HG03103 (cell line): Measurements from ENCODE around the gene SLC18A3.

Experiments
- ATAC-seq: cut with Tn5 transposase; IDR thresholded peaks from one replicate; pipeline ENCODE4 v1.9.1; 2021; ENCODE audit warnings: low read depth; ENCODE audit not compliant: unreplicated experiment

Gene SLC18A3

DNA sequence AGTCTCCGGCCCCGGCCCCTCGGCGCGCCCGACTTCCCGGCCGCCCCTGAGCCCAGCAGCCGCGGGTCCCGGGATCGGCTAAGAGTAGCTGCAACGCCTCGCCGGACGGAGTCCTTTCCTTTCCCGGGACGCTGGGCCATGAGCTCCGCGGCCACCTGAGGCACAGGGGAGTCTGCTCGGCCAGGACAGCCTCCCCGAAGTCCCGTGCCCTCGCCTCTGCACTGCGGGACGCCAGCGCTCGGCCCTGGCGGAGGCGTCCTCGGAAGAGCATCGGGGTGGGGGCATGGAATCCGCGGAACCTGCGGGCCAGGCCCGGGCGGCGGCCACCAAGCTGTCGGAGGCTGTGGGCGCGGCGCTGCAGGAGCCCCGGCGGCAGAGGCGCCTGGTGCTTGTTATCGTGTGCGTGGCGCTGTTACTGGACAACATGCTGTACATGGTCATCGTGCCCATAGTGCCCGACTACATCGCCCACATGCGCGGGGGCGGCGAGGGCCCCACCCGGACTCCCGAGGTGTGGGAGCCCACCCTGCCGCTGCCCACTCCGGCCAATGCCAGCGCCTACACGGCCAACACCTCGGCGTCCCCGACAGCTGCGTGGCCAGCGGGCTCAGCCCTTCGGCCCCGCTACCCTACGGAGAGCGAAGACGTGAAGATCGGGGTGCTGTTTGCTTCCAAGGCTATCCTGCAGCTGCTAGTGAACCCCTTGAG, 502 bp downstream of the SLC18A3 start:
- no peak for ATAC-seq

DNA sequence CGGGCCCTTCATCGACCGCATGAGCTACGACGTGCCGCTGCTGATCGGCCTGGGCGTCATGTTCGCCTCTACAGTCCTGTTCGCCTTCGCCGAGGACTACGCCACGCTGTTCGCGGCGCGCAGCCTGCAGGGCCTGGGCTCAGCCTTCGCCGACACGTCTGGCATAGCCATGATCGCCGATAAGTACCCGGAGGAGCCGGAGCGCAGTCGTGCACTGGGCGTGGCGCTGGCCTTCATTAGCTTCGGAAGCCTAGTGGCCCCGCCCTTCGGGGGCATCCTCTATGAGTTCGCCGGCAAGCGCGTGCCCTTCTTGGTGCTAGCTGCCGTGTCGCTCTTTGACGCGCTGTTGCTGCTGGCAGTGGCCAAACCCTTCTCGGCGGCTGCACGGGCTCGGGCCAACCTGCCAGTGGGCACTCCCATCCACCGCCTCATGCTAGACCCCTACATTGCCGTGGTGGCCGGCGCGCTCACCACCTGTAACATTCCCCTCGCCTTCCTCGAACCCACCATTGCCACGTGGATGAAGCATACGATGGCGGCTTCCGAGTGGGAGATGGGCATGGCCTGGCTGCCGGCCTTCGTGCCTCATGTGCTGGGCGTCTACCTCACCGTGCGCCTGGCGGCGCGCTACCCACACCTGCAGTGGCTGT, 1.2 kb downstream of the SLC18A3 start:
- ATAC-seq: no peak

DNA sequence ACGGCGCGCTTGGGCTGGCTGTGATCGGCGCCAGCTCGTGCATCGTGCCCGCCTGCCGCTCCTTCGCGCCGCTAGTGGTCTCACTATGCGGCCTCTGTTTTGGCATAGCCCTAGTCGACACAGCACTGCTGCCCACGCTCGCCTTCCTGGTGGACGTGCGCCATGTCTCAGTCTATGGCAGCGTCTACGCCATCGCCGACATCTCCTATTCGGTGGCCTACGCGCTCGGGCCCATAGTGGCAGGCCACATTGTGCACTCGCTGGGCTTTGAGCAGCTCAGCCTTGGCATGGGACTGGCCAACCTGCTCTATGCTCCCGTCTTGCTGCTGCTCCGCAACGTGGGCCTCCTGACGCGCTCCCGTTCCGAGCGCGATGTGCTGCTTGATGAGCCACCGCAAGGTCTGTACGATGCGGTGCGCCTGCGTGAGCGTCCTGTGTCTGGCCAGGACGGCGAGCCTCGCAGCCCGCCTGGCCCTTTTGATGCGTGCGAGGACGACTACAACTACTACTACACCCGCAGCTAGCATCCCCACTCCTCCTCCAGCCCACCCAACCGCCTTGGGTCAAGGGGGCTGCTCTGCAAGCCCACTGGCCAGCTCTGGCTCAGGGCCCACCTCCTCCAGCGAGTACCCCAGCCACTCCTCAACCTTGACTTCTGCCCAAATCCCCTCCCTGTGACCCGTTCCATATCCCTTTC, 1.9 kb downstream of the SLC18A3 start:
- no peak for ATAC-seq

DNA sequence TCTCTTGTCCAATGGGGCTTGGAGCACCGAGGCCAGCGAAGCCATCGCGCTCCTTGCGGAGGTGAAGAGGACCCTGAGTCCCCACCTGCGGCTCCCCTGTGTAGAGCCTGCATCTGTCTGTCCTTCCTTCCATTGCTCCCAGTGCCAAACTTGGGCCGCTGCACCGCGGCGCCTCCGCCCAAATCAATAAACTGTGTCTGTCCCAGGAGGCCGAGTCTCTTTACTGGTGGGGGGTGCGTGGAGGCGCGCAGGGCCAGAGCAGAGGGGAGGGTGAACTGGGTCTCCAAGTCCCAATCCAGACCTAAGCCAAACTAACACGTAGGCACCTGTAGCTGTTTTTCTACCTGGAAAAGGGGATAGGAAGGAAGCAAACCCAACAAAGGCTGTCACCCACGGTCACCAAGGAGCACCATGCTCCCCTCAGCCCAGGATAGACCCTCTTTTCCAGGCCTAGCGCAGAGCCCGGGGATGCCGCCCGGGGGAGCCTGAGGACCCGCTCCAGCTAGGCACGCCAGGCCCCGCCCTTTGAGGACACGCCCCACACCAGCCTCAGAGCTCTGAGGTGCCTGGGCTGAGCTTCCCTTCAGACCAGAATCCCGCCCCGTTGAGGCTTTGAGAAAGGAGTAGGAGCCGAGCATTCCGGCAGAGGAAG, 2.5 kb downstream of the SLC18A3 start:
- no peak for ATAC-seq

DNA sequence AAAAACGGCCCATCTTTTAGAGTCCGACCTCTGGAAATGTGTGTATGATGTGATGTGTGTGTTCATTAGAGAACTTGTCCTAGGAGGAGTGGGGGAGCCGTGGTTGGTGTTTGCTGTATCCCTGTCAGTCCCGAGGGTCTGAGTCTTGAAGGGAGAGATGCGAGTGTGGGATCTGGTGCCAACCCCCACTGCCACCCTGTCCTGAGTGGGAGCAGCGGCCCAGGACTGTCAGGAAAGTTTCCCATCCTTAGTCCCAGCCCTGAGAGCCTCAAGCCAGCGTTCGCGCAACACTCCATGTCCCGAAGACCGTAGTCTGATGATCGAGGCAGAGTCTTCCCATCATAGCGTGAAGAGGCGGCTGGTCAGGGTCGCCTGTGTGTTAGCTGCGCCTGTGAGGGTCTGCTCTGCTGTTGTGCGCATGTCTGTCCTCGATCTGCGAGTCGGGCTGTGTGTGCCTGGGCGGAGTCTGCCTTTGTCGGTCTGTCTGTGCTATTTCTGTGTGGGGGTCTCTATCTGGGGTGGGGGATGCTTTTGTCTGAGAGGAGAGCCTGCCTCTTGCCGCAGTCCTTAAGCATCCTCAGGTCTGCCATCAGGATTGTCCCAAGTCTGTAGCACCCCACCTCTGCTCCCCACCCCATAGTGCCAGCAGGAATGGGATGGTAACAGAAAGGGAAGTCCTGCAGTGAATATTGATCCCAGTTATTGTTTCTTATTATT, 3.2 kb downstream of the SLC18A3 start:
- no peak for ATAC-seq

DNA sequence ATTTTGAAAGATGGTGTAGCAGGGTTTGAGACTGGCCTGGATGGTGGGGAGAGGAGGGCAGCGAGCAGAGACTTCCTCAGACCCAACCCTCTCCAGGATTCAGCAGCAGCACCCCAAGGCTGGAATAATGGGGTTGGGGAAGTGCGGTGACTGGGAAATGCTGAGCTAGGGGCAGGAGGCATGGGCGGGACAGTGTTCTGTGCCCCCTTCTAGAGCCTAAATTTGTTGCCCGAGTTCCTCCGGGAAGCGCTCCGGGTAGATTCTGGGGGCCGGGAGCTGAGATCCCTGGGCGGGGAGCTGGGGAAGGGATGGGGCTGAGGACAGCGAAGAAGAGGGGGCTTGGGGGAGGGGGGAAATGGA, 3.8 kb downstream of the SLC18A3 start, which contains the start of gene CHAT:
Gene CHAT (plus strand): TSS at position 156 of the 360 bp plus-strand sequence. CDS start 153 bp downstream, at position 309.
- no peak for ATAC-seq

DNA sequence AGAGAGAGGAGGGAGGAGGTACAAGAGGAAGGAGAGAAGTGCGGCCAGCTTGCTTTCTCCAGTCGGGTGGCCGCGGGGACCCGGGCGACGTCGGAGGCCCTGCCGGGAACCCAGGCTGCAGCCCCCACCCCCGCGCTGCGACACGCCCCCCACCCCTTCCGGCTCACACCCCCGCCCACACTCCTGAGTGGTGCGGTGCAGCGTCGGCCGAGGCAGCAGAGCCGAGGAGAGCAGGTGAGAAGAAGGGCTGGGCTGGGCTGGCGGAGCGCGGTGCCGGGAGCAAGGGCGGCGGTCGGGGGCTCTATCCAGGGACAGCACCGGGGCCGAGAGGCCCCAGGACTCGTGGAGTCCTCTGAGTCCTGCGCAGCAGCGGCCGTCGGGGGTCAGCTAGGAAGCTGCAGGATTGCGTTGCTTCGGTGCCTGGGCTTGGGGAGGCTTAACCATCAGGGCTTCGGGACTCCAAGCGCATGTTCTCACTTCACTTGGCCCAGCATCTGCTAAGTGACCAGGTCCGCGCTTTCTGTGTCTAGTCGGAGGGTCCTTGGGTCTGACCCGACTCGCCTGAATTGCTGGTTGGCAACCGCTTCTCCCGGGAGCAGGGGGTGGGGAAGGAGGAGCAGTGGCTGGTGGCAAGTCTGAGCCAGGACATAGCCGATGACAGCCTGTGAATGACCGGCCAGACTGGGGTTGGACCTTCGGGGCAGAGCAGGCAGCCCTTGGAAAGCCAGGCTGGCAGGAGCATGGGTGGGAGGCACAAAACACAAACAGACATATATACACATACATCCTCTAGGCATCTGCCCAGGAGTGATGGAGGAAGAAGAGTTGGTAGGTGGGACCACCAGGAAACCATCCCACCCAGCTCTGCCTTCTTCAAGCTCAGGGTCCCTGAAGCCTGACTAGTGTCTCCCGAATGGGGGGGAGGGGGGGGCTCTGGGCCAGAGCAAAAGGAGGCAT, 4.4 kb downstream of the SLC18A3 start:
- ATAC-seq: no peak

DNA sequence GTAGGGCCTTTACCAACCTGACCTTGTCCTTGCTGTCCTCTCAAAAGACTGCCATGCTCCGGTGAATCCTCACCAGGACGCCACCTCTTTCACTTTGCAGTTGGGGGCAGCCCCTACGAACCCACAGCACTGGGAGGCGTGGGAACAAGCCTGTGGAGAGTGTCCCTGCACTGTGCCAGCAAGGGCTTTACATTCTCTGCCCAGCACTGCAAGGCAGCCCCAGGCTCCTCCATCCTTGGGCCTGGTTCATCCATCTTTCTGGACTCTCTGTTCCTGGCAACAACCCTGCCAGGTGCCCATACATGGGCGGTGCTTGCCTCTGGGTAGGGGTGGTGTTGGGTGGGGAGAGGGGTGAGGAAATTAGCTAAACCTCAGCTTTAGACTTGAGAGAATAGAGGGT, 5.1 kb downstream of the SLC18A3 start:
- ATAC-seq: no peak

DNA sequence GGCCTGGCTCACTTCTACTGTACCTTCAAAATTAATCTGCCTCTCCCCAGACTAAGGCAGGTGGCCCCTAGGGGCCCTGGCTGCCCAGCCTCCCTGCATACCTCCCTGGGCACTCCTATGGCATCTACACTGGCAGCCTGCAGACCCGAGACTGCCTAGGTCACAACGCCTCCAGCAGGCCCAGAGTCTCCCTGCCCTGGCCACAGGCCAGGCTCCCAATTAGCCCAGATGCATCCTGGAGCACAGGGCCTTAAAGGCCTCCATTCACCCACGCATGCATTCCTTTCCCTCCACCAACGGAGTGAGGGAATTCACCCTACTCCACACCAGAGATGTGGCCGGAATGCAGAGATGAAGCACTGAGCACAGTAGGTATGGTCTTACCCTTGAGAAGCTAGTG, 5.6 kb downstream of the SLC18A3 start:
- no peak for ATAC-seq

DNA sequence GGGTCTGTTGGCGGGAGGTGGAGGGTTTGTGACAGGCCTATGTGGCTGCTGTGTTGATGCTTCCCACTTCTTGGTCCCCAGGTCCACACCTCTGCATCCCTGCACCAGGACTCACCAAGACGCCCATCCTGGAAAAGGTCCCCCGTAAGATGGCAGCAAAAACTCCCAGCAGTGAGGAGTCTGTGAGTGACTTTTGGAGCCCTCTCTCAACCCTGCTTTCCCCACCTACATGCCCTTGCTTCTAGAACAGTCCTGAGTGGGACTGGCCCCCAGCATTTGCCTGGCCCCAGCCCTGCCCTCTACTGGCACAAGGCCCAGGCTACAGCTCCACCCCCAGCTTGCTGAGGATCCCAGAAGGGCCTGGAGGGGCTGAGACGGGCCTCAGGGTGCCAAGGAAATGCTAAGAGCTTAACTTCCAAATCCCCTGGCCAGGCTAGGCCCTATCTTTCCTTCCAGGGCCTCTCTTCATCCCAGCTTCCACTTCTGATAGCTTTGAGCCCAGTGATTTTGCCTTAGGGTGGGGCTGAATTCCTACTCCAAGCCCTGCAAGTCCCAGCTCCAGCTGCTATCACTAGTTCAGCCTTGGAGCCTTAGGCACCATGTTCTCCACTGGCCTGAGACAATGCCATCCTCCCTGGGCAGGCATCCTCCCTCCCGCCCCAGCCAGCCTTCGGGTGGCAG, 6.5 kb downstream of the SLC18A3 start:
- ATAC-seq: no peak

DNA sequence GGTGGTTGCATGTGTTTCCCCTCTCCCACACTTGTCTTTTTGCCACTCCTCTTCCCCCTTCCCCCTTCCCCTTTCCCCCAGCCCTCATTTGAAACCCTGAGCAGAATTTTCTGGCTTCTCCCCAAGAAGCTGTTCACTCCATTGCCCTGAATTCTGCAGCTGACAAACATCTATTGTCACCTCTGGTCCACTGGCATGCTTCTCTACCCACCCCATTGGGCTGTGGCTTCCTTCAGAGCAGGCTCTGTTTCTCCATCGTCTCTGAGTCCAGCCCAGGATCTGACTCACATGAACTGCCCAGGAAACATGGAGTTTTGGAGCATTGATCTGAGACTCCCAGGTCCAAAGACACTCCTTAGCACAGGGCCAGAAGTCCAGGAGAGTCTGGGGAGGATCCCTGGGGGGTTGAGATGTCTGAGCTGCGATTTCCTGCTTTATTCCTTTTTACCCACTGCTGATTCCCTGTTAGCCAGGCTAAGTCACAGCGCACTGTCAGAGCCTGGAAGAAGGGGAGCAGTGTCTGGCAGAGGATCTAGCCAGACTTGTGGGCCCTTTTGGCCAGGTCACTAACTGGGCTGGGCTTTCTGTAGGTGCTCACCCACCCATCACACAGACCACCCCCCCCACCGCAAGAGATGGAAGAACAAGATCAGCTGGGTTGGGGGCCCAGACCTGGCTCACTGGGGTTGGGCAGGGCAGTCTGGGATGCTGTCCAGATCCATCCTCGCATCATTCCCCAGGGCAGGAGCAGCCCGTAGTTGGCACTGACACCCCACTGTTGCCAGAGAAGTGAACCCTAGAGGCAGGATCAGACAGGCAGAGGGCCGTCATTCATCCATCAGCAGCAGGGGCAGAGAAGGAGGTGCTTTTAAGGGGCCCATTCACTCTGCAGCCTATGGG, 7.3 kb downstream of the SLC18A3 start:
- no peak for ATAC-seq

DNA sequence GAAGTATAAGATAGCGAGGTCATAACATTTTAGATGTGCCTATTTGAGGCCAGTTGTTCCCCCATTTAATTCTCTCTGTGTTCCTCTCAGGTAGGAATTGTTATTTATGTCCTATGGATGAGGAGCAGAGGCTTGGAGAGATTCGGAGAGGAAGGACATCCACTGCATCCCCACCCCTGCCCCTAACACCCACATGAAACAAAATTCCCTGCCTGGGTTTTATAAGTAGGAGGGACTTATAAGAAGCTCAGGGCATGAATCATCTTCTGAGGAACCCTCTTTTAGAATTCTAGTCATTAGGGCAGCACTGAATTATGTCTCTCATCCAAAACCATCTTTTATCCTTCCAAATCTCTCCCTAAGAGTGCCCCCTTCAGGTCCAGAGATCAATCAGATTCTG, 8.7 kb downstream of the SLC18A3 start:
- ATAC-seq: no peak

DNA sequence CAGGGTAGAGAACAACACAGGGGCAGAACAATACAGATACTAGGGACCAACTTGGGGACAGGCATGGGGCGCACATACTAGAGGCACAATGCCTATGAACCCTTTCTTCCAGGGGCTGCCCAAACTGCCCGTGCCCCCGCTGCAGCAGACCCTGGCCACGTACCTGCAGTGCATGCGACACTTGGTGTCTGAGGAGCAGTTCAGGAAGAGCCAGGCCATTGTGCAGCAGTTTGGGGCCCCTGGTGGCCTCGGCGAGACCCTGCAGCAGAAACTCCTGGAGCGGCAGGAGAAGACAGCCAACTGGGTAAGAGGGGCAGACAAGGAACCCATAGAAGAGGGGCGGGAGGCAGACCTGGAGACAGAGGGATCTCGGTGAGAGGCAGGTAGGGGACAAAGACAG, 9.5 kb downstream of the SLC18A3 start:
- no peak for ATAC-seq

DNA sequence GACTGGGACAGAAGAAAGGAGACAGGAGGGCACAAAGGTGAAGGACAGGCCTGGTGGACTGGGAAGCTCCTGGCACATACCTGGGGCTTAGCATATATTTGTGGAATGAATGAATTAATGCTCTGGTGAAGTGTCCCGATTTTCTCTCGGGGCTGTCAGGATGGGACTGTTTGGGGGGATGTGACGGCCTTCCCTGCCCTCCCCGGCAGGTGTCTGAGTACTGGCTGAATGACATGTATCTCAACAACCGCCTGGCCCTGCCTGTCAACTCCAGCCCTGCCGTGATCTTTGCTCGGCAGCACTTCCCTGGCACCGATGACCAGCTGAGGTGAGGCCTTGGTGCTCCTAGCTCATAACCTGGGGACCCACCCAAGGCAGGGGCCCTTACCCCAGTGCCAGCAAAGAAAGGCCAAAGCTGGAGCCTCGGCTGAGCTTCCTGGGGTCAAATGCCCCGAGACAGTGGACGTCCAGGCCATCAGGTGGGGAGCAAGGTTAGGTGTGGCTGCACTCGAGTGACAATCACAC, 10.2 kb downstream of the SLC18A3 start:
- no peak for ATAC-seq

DNA sequence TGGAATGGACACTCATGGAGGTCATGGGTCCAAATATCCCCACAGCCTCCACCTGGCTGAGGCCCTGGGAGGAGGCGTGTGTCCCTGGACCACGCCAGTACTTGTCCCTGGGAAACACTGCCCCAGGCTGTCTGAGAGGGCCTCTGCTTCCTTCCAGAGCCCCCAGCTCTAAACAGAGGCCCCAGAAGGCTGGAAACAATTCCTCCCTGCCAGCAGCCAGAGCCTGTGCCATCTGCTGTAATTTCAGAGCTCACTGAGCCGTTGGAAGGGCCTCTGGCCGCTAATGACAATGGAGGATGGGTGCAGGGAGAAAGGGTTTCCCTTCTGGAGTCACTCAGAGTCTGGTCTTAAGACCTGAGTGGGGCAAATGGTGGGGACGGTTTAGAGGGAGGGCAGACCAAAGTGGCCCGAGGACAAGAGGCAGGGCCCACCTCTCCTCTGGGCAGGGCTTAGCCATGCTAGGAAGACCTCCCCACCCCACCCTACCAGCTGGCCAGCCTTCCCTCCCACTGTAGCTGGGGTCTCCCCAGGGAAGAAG, 10.8 kb downstream of the SLC18A3 start:
- ATAC-seq: no peak

DNA sequence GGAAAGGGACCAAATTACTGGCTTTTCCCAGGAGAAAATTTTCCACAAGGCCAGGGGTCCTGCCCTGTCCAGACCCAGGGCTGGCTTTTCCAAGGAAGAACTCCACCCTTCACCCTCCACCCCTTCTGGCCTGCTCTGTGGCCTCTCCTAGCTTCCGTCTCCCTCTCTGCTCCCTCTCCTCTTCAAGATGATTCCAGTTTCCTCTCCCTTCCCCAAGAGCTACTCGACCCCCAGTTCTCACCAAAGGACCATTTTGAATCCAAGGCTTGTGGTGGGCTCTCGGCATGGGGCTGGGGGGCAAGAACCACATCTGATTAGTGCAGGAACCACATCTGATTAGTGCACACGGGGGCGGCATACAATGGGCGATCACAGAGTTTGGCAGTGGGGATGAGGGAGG, 11.5 kb downstream of the SLC18A3 start:
- ATAC-seq: no peak
